Measurements from ENCODE around the gene SCUBE2.
"Not testable (repeated sequence)": the region's sequence is repeated elsewhere in the genome, so short reads cannot be mapped to it uniquely, and the experiment has no call there.

Gene SCUBE2

DNA sequence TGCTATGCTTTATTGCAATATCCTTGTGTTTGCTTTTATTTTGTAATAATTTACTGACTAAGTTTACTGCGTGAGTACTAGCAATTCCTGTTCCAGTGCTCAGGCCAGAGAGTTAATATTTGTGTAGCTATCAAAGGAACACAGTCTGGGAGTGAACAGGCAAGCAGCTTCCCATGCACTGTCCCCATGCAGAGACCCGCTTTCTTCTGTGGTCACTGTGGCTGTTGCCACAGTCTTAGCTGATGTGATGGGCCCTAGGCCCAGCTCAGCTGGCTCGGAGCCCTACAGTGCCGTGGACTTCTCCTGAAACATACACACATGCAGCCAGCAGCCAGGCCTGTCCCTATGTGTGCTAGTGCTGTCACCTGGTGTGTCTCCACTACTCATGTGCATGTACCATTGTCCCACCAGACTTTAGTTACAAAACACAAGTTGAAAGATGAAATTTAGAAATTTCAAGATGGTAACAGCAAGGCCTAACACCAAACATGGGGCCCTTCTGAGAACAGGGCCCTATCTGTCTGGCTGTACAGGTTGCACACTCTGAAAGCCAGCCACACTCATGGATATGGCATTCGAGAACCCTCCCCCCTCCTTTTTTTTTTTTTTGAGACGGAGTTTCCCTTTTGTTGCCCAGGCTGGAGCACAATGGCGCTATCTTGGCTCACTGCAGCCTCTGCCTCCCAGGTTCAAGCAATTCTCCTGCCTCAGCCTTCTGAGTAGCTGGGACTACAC, 12.3 kb upstream of the SCUBE2 start:
- DNase-seq = no peak

DNA sequence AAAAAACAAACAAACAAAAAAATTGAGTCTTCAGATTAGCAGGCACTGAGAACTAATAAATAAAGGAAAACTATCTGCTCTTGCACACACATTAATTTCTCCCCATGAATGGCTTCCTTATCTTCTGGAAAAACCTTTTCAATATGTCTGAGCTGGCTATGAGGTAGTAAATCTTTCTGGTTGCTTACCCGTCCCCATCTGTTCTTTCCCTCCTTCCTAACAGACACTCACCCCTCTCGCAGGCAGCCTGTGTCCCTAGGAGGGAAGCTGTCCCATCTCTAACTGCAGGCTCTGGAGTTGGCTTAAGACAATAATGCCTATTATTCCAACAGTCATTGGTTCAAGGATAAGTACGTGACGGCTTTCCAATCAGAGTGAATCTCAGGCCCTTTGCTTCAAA, 8.2 kb upstream of the SCUBE2 start:
- no peak for DNase-seq

DNA sequence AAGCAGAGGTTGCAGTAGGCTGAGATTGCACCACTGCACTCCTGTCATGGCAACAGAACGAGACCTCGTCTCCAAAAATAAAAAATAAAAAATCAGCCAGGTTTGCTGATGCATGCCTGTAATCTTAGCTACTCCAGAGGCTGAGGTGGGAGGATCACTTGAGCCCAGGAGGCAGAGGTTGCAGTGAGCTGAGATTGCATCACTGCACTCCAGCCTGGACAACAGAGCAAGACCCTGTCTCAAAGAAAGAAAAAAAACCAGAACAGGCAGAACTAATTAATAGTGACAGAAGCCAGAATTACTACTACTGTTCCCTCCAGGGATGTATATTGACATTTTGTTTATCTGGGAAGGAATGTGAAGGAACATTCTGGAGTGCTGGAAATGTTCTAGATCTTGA, 7.1 kb upstream of the SCUBE2 start:
- not testable (repeated sequence) for DNase-seq

DNA sequence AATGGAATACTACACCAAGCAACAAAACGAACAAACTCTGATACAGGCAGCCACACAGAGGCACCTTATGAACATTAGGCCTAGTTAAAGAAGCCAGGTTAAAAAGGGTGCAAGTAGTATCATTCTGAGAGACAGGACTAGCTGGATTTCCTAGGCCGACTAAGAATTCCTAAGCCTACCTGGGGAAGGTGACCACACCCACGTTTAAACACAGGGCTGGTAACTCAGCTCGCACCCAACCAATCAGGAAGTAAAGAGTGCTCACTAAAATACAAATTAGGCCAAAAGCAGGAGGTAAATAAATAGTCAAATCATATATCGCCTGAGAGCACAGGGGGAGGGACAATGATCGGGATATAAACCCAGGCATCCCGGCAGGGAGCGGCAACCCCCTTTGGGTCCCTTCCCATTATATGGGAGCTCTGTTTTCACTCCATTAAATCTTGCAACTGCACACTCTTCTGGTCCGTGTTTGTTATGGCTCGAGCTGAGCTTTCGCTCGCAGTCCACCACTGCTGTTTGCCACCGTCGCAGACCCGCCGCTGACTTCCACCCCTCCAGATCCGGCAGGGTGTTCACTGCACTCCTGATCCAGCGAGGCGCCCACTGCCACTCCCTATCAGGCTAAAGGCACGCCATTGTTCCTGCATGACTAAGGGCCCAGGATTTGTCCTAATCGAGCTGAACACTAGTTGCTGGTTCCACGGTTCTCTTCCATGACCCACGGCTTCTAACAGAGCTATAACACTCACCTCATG, 6.0 kb upstream of the SCUBE2 start:
- DNase-seq = not testable (repeated sequence)

DNA sequence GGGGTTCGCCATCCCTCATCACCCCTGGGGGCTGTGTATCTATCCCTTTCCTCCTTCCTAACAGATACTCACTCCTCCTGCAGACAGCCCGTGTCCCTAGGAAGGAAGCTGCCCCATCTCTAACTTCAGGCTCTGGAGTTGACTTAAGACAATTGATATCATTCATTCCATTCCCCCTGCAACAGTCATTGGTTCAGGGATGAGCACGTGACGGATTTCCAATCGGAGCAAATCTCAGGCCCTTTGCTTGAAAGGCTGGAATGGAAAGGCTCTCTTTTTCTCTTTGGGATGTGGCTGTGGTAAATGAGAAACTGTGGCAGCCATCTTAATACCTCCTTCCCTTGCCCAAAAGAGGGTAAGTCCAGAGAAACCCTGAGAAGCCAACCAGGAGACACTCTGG, 5.0 kb upstream of the SCUBE2 start:
- DNase-seq = no peak

DNA sequence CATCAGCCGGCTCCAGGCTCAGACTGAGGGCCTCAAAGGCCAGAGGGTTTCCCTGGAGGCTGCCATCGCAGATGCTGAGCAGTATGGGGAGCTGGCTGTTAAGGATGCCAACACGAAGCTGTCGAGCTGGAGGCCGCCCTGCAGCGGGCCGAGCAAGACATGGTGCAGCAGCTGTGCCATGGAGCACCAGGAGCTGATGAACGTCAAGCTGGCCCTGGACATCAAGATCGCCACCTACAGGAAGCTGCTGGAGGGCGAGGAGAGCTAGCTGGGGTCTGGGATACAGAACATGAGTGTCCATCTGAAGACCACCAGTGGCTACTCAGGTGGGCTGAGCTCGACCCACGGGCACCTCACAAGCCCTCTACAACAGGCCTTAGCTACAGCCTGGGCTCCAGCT, 4.0 kb upstream of the SCUBE2 start:
- no peak for DNase-seq

DNA sequence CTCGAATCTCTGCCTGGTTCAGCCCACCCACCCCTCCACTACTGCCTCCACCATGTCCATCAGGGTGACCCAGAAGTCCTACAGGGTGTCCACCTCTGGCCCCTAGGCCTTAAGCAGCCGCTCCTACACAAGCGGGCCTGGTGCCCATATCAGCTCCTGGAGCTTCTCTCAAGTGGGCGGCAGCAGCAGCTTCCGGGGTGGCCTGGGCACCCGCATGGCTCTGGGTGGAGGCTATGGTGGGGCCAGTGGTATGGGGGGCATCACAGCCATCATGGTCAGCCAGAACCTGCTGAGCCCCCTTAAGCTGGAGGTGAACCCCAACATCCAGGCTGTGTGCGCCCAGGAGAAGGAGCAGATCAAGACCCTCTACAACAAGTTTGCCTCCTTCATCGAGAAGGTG, 3.0 kb upstream of the SCUBE2 start:
- no peak for DNase-seq

DNA sequence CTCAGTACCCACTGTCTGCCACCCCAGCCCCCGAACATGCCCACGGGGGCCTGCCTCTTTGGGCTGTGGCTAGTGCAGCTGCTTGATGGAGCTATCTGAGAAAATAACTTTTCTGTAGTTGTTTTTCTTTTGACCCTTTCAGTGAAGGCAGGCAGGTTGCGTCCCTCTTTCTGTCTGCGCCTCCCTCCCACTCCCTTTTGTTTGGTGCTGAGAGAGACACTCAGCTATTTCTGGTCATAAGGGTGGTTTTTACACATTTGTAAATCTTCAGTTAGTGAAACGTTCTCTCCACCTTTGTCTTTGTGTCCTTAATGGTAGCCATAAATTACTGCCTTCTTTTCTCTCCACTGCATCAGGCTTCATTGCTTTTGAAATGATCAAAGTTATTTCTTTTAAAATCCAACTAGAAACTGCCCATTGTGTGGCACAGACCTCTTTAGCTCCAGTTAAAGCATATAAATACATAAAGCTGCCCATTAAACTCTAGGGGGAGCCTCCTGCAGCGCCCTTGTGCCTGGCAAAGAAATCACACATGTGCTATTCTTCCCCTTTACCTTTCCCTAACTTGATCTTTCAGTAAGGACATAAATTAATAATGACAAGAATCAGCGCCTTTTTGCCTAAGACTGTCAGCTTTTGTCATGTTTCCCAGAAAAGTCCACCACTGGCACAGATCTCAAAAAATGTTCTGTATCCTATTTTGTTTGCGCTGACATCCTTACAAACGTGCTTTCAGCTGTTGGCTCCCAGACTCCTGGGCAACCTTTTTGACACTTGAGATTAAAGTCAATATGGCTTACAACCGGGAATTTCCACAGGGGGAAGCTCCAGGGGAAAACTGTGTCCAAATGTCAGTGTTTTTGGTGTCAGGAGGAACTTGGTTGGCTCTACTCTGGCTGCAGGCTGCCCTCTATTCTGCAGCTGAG, 1.7 kb upstream of the SCUBE2 start:
- no peak for DNase-seq

DNA sequence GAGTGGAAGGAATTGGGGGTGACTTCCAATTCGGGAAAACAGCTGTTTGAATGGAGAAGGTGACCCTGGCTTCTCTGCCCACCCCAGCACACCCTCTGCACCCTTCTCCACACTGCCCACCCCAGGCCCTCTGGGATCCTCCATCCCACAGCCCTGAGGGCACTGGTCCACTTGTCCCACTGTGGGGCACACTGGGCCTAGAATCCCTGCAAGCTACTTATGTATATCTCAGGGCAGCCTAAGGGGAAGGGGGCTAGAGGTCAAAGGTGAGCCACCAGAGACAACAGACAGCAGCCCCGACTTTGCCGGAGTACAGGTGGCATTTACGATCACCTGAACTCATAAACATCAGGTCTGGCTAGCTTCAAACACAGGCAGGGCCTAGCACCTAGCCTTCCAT, 673 bp upstream of the SCUBE2 start:
- no peak for DNase-seq

DNA sequence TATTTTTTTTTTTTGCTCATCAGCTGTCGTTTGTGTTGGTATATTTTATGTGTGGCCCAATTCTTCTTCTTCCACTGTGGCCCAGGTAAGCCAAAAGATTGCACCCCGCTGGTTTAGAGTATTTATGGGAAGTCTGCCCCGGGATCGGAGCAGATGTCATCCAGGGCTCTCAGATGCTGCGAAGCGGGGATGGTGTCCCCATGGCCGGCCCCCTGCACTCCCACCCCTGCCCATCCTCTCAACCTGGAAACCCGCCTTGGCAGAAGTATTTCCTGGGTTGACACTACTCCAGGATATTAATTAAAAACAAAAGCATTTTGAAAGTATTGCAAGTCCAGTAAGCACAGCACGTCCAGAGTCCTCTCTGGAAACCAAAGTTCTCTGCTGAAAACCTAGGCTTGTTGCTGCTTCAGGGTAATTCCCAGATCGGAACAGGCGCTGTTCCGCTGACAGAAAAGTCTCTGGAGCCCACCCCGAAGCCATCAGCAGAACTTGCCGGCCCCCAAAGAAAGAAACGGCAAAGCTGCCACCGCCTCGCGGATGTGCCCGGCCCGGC, 833 bp downstream of the SCUBE2 start:
- DNase-seq = no peak

DNA sequence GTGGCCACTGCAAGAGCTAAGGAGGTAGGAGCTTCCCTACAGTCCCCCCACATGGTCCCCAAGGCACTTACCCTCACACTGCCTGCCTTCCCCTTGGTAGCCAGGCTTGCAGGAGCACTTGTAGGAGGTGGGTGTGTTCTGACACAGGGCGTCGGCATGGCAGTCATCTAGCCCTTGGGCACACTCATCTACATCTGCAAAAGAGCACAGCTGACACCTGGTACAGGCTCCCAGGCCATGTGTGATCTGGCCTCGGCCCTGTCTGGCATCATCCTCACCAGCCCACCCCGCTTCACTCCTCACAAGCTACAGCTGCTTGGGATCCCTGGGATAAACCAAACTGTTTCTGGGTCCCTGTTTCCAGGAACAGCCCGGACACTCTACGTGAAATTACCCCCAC, 1.8 kb downstream of the SCUBE2 start:
- DNase-seq = no peak

DNA sequence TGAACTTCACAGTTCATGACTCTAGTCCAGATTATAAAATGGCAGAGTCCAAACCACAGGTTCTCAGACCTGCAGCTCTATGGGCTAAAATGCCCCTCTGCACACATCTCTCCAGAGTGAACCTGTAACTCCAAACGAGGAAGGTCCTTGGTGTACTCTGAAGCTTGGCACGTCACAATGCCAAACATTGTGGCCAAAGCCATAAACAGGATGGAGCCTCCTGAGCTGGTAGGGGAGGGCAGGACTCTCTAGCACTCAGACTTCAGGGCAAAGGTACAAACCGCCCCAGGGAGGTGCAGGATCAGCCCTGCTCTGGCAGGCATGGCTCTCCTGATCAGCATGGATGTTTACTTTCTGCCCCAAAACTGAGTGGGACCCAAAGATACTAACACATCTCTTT, 2.3 kb downstream of the SCUBE2 start:
- DNase-seq = no peak

DNA sequence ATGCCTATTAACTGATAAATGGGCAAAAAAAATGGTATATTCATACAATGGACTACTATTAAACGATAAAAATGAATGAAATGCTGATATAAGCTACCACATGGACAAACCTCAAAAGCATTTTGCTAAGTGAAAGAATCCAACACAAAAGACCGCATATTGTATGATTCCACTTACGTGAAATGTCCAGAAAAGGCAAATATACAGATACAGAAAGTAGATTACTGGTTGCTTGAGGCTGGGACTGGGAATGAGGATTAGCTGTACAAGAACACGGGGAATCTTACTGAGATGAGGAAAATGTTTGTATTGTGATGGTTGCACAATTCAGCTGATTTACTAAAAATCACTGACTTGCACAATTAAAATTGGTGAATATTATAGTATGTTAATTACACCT, 8.8 kb downstream of the SCUBE2 start:
- DNase-seq = no peak

DNA sequence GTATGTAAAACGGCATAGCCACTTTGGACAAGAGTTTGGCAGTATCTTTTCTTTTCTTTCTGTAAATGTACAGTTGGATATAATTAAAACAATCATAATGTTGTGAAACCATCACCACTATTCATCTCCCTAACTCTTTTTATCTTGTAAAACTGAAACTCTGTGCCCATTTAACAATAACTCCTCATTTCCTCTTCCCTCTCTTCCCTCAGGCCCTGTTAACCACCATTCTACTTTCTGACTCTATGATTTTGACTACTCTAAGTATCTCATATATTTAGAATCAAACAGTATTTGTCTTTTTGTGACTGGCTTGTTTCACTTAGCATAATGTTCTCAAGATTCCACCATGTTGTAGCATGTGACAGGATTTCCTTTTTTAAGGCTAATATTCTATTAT, 10.2 kb downstream of the SCUBE2 start:
- no peak for DNase-seq

DNA sequence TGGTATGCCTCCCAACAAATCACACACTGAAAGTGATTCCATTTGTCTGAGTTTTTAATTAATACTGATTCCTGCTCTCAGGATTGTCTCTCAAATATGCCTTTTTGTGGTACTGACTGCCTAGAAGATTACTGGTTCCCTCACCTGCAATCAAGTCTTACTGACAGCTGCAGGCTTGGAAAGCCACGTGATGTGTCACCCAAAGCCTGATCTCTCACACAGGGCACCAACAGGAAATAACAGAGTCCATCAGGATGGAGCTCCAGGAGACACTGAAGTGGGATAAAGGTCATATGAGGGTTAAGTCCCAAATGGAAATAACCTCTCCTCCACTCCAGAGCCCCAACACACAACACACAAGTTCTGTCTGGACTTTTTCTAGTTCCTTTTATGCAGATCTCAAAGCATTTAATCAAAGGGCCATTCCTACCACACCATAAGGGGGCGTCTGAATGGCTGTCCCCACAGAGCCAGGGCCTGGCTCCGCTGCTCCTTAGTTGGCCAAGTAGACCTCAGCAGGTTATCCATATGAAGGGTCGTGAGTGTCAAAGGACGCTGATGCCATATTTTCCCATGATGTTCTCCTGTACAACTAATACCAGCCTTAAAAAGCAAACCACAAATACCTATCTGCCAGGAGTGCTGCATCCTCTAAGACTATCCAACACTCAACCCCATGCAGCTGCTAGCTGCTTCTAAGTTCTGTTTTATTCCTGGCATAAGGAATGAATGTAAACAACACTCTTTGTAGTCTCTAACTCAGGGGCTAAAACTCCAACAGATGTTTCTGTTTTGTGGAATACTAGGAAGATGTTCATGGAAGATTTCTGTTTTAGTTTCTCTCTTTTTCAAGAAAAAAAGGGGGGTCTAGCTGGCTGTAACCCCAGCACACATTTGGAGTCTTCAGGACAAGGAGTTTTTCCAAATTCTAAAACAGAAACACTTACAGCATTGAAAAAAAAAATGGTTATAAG, 13.0 kb downstream of the SCUBE2 start:
- DNase-seq = no peak

DNA sequence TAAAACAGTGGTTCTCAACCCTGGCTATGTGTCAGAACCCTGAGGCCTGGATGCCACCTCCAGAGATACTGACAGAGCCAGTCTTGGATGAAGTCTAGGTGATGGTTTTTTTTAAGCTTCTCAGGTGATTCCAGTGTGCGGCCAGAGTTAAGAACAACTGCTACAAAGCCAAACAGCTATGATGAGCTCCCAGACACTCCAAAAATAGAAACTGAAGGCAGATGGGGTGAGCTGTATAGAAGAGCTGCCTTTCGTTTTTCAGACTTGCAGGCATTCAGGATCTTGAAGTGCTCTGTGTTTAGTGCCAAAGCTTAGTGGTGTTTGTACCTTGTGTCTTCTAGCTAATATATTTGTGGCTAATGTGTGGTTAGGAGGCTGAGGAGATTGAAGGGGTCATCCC, 14.2 kb downstream of the SCUBE2 start:
- DNase-seq = no peak

DNA sequence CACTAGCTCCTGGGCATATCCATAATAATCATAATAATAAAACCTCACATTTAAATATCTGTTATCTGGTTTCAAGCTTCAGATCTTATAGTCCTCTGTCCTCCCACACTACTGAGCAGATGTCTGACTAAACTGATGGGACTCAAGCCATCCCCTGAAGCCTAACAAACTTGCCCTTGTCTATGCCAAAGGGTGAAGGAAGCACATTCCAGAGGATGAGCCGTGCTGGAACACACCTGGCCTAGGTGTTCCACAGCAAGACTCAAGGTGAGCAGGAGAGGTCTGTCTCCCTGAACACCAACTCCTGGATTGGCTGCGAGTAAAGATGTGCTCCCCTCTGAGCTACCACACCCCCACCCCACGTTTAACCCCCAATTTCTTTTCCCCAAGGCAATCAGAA, 14.7 kb downstream of the SCUBE2 start:
- no peak for DNase-seq

DNA sequence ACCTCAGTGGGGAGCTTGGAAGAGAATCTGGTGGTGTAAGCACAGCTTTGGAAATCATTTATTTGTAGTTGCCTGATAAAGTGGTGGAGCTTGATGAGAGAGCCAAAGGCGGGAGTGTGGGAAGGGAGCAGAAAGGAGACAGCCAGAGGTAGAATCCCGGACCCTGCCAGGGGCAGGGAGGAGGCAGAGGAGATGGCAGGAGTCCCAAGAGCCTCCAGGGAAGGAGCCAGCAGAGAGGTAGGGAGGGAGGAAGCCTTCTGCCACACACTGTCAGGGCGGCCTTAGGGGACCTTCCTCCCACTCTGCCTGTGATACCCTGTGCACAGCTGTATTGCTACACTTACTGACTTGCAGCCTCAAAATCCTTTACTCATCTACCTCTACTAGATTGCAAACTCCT, 15.4 kb downstream of the SCUBE2 start:
- no peak for DNase-seq

DNA sequence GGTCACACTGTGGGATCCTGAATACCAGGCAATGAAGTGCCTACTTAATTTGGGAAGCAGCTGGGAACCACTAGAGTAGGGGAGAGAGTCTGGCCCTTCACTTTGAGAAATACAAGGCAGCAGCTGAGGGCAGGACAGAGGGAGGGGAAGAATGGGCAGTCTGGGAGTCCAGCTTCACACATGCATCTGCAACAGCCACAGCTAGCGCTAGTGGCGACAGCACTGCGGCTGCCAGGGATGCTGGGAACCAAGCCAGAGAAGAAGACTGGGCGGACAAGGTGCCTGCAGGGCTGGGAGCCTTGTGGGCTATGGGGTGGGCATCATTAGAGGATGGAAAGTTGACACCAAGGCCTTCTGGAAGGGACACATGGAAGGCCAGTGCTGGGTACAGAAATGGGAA, 15.8 kb downstream of the SCUBE2 start:
- no peak for DNase-seq

DNA sequence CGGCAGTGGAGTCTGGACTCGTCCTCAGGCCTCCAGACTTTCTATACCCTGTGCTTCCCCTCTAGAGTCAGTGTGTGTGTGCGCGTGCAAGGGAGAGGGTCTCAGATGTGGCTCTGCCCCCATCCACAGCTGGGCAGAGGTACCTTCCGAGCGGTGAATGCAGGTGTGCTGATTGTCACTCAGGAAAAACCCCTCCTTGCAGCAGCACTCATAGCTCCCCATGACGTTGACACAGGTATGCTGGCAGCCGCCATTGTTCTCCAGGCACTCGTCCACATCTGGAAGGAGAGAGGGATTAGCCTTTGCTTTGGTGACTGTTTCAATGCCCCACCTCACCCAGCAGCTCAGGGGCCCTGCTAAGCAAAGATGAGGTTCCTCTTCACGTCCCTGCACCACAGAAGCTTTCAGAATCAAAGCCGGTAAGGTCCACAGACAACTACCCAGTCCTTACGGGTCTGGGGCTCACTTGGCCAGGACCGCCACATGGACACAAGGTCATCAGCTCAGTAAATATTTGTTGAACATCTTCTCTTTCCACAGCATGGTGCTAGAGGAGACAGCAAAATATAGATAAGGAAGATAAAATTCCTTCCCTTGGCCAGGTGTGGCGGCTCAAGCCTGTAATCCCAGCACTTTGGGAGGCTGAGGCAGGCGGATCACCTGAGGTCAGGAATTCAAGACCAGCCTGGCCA, 16.9 kb downstream of the SCUBE2 start:
- no peak for DNase-seq

DNA sequence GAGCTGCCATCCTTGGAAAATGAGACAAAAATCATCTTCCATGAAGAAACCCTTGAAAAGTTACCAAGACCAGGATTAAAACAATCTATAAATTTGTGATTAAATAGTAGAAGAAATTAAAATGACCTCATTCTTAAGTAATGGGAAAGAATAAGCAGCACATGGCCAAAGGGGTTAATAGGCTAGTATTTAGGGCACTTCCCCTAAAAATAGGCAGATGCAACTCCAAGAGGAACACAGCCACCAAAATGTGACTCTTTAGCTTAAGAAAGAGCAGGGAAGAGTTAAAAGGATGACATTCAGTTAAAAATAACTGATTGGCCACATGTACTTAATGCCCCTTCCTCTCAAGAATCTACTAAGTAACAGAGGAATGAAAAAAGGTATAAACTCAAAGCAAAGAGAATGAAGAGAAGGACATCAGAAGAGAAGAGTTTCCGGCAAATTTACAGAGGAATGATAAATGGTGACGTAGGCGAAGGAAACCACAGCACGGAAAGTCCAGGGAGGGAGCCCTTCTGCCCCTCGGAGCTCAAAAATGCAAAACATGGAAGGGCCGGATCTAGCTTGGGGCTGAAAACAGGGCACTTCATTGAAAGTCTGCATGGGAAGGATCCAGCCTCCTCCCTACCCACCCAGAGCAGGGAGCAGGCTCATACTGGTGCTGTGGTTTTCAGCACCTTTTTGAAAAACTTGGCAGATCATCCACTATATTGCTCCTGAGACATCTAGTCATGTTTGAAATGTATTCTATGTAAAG, 17.8 kb downstream of the SCUBE2 start:
- no peak for DNase-seq

All from NCI-H2107 (cell line).